ENCODE data around the gene TM9SF1. TPM values are rescaled to one million over a fixed set of nuclear protein-coding genes. Genes with fewer than 3 reads are reported as not detected.
A peak's percentile ranks its signal among the peaks of the same experiment; 100 is the strongest.

TM9SF1 gene
- total RNA-seq, 1 donor from 2014 or later, result 45.7 TPM

DNA sequence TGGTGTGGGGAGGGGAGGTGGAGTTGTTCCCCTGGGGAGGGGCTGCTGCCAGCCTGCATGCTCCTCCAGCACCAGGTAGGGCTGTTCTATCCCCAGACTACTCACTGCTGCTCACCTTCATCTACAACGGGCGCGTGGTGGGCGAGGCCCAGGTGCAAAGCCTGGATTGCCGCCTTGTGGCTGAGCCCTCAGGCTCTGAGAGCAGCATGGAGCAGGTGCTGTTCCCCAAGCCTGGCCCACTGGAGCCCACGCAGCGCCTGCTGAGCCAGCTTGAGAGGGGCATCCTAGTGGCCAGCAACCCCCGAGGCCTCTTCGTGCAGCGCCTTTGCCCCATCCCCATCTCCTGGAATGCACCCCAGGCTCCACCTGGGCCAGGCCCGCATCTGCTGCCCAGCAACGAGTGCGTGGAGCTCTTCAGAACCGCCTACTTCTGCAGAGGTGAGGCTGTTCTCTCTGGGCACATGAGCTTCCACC, 30.7 kb downstream of the TM9SF1 start:
- H3K36me3 Mint-ChIP-seq, result peaks cover 41% of the 10 kb centered on the region
- no peak for DNase-seq (ENCODE audit: low spot score in 2 of 2, unreplicated experiment in 2 of 2)
- H3K4me1 Mint-ChIP-seq, result peaks cover 45% of the 10 kb centered on the region
- H3K27me3 Mint-ChIP-seq (ENCODE audit: low read depth), result no peaks in the 10 kb centered on the region
- peak overlapping the region; percentile 85 for H3K27ac Mint-ChIP-seq
- H3K4me3 Mint-ChIP-seq, result peak overlapping the region; percentile 48
- H3K9me3 Mint-ChIP-seq, result no peaks in the 10 kb centered on the region
- TF ChIP-seq CTCF (IDR thresholded peaks at IDR 0.05; ENCODE audit: unreplicated experiment), result no peak

GRCh38 chr14:24162093-24162492, 33.1 kb downstream of the TM9SF1 start:
- peak overlapping the region; percentile 99 for H3K27ac Mint-ChIP-seq
- H3K9me3 Mint-ChIP-seq, result no peaks in the 10 kb centered on the region
- H3K4me3 Mint-ChIP-seq, result peak overlapping the region; percentile 94

GRCh38 chr14:24160850-24161804, 34.1 kb downstream of the TM9SF1 start, which contains the start of gene IRF9:
TSS of gene IRF9 (plus strand) at chr14:24161265. CDS start at chr14:24162145, 880 bp downstream.
- peak; percentile 89 to 98 for DNase-seq (ENCODE audit: low spot score in 2 of 2, unreplicated experiment in 2 of 2)
- Mint-ChIP-seq H3K4me1 (peaks cover 44% of the 10 kb centered on the region), H3K27ac (peak within 1 kb of the TSS; percentile 99), H3K4me3 (peak within 1 kb of the TSS; percentile 94), H3K9me3 (no peaks in the 10 kb centered on the region), H3K27me3 (ENCODE audit: low read depth) (no peaks in the 10 kb centered on the region), H3K36me3 (peaks cover 36% of the 10 kb centered on the region)
- peak; percentile 98 for TF ChIP-seq CTCF (IDR thresholded peaks at IDR 0.05; ENCODE audit: unreplicated experiment)

More at GRCh38 chr14:24162093-24162492, 33.1 kb downstream of the TM9SF1 start:
- DNase-seq (ENCODE audit: low spot score in 2 of 2, unreplicated experiment in 2 of 2), result no peak
- peaks cover 45% of the 10 kb centered on the region for H3K4me1 Mint-ChIP-seq
- peaks cover 40% of the 10 kb centered on the region for H3K36me3 Mint-ChIP-seq
- H3K27me3 Mint-ChIP-seq (ENCODE audit: low read depth), result no peaks in the 10 kb centered on the region
- TF ChIP-seq CTCF (IDR thresholded peaks at IDR 0.05; ENCODE audit: unreplicated experiment), result no peak

GRCh38 chr14:24160499-24160849, 34.8 kb downstream of the TM9SF1 start:
- Mint-ChIP-seq H3K27ac (peak overlapping the region; percentile 99), H3K27me3 (ENCODE audit: low read depth) (no peaks in the 10 kb centered on the region), H3K4me3 (peak overlapping the region; percentile 94), H3K9me3 (no peaks in the 10 kb centered on the region), H3K4me1 (peaks cover 40% of the 10 kb centered on the region), H3K36me3 (peaks cover 38% of the 10 kb centered on the region)
- no peak for TF ChIP-seq CTCF (IDR thresholded peaks at IDR 0.05; ENCODE audit: unreplicated experiment)
- DNase-seq (ENCODE audit: low spot score in 2 of 2, unreplicated experiment in 2 of 2), result no peak

- H3K9me3 Mint-ChIP-seq, result no peaks in the 10 kb centered on the region
- H3K27ac Mint-ChIP-seq, result peak overlapping the region; percentile 99
- DNase-seq (ENCODE audit: low spot score in 2 of 2, unreplicated experiment in 2 of 2), result no peak
- no peak overlapping the region for H3K4me3 Mint-ChIP-seq
- H3K36me3 Mint-ChIP-seq, result peaks cover 34% of the 10 kb centered on the region
- peaks cover 39% of the 10 kb centered on the region for H3K4me1 Mint-ChIP-seq
- no peak for TF ChIP-seq CTCF (IDR thresholded peaks at IDR 0.05; ENCODE audit: unreplicated experiment)
- H3K27me3 Mint-ChIP-seq (ENCODE audit: low read depth), result no peaks in the 10 kb centered on the region
These were observed 35.3 kb downstream of the TM9SF1 start for GRCh38 chr14:24159777-24160498.

Data from mesothelial cell of epicardium (in vitro differentiated cells).